ENCODE measurements around the gene INPP5D.

DNA sequence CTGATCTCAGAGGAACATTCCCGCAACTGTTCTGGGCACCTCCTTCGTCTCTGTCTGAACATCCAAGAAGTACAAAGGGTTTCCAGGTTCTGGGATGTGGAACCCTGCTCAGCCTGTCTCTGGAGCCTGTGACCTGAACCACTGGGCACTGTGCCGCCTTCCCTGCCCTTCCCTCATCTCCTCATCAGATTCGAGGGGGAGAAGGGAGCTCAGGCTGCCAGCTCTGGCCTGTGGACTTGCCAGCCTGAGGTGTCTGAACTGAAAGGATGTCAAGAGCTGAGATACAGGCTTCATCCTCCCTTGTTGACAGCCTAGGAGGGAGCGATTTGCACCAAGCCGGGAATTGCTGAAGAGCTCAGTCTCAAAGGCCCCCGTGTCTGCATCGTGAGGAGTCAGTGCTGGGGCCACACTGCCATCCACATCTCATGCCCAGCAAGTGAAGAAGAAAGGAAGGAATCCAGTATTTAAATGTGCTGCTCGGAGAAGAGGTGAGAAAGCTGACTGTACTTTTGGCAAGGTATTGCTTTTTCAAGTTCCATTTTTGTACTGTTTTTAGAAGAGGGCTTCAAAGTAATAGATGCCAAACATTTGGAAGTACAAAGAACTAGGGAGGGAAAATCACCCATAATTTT is 15.1 kb upstream of the INPP5D start:
- no peak for TF ChIP-seq POLR2A (IDR thresholded peaks at IDR 0.05)
- TF ChIP-seq, protein P1, sequence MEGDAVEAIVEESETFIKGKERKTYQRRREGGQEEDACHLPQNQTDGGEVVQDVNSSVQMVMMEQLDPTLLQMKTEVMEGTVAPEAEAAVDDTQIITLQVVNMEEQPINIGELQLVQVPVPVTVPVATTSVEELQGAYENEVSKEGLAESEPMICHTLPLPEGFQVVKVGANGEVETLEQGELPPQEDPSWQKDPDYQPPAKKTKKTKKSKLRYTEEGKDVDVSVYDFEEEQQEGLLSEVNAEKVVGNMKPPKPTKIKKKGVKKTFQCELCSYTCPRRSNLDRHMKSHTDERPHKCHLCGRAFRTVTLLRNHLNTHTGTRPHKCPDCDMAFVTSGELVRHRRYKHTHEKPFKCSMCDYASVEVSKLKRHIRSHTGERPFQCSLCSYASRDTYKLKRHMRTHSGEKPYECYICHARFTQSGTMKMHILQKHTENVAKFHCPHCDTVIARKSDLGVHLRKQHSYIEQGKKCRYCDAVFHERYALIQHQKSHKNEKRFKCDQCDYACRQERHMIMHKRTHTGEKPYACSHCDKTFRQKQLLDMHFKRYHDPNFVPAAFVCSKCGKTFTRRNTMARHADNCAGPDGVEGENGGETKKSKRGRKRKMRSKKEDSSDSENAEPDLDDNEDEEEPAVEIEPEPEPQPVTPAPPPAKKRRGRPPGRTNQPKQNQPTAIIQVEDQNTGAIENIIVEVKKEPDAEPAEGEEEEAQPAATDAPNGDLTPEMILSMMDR (IDR thresholded peaks at IDR 0.05) = no peak
